Right lobe of liver (tissue), 4 donors: Measurements from ENCODE around the gene MTHFD2L.

Source experiments
- POLR2A ChIP-seq: fragments of 450-650 bp; IDR thresholded peaks from one replicate; pipeline ENCODE4 v1.6.1; 2017; ENCODE audit warnings: antibody characterized with exemption, mild to moderate bottlenecking
- TF ChIP-seq, protein P1 (sequence below), 4 donors: fragments of 200-600 bp in 3 of 4; fragments of 450-650 bp in 1 of 4; IDR thresholded peaks; one replicate each; pipeline versions ENCODE4 v1.5.1 to v1.8.0; 2016 to 2022; ENCODE audit warnings: antibody characterized with exemption in 4 of 4, mild to moderate bottlenecking in 2 of 4
- donor health status: DM: no; HTN: no; CAD: no.
- donor health status: DM: no; HTN: no; CAD: no.
- donor health status: DM: no; HTN: yes; CAD: no.

DNA sequence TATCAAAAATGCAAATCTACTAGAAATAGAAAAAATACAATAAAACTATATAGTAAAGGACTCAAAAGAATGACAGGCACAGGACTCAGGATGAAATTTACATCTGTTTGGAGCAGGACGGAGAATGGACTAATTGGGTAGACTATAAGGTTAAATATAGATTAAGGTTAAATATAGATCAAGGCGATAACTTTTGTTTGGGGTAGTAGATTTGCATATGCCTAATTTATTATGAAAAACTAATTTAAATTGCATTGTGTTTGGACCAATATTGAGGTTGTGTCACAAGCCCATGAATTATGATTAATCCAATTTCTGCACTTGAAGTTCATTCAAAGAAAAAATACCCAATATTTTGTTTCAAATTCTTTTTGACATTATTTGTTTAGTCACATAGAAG is 31.0 kb downstream of the MTHFD2L start:
- TF ChIP-seq, protein P1, sequence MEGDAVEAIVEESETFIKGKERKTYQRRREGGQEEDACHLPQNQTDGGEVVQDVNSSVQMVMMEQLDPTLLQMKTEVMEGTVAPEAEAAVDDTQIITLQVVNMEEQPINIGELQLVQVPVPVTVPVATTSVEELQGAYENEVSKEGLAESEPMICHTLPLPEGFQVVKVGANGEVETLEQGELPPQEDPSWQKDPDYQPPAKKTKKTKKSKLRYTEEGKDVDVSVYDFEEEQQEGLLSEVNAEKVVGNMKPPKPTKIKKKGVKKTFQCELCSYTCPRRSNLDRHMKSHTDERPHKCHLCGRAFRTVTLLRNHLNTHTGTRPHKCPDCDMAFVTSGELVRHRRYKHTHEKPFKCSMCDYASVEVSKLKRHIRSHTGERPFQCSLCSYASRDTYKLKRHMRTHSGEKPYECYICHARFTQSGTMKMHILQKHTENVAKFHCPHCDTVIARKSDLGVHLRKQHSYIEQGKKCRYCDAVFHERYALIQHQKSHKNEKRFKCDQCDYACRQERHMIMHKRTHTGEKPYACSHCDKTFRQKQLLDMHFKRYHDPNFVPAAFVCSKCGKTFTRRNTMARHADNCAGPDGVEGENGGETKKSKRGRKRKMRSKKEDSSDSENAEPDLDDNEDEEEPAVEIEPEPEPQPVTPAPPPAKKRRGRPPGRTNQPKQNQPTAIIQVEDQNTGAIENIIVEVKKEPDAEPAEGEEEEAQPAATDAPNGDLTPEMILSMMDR (IDR thresholded peaks at IDR 0.05) = no peak
- no peak for TF ChIP-seq POLR2A
